ENCODE data around the gene ENTPD5.

GRCh38 chr14:74042296-74042695, 23.2 kb upstream of the ENTPD5 start:
- TF ChIP-seq ZFX (IDR thresholded peaks at IDR 0.05; ENCODE audit: borderline replicate concordance) (no peak), CTCF (IDR thresholded peaks at IDR 0.05) (no peak)

Data from 22Rv1 (cell line).